ENCODE results near the gene COX6B2. TPM values are rescaled to one million over a fixed set of nuclear protein-coding genes. Genes with fewer than 3 reads are reported as not detected.

Gene COX6B2
- total and polyA plus RNA-seq, 2 of the 13 experiments (the other 11 are each of a cell fraction or from before 2014, with no cell fraction given), result 0.21 TPM; not detected in 1

- peak; percentile 92 for TF ChIP-seq SPEN (CRISPR knock-in tag; IDR thresholded peaks at IDR 0.05; ENCODE audit: low read depth)
- TF ChIP-seq KDM5B (CRISPR knock-in tag; IDR thresholded peaks at IDR 0.05; ENCODE audit: borderline replicate concordance), result peak; percentile 84
- 0 out of 2 replicates have a peak, but pooled peaks have one; percentile 54 for TF ChIP-seq ZNF124 (CRISPR knock-in tag; IDR thresholded peaks at IDR 0.05)
- TF ChIP-seq RXRA (CRISPR knock-in tag; IDR thresholded peaks at IDR 0.05), result peak; percentile 63
- no peak for TF ChIP-seq TBX3 (IDR thresholded peaks at IDR 0.05; ENCODE audit: borderline replicate concordance)
- TF ChIP-seq ZNF274 (CRISPR knock-in tag; IDR thresholded peaks at IDR 0.05), result peak; percentile 18; the same call in 1 of the 2 replicates
- TF ChIP-seq KMT2A (CRISPR knock-in tag; IDR thresholded peaks at IDR 0.05), result peak; percentile 93
- no peak for TF ChIP-seq NPAS2 (CRISPR knock-in tag; IDR thresholded peaks at IDR 0.05; ENCODE audit: borderline replicate concordance)
- TF ChIP-seq ZFP82 (CRISPR knock-in tag; IDR thresholded peaks at IDR 0.05; ENCODE audit: borderline replicate concordance), result 0 out of 2 replicates have a peak, but pooled peaks have one; percentile 17
- 0 out of 2 replicates have a peak, but pooled peaks have one; percentile 55 for TF ChIP-seq ZNF556 (CRISPR knock-in tag; IDR thresholded peaks at IDR 0.05; ENCODE audit: borderline replicate concordance)
- TF ChIP-seq KDM2A (CRISPR knock-in tag; IDR thresholded peaks at IDR 0.05; ENCODE audit: borderline replicate concordance, low read depth), result peak; percentile 94
- TF ChIP-seq ZFY (CRISPR knock-in tag; IDR thresholded peaks at IDR 0.05), result peak; percentile 85
- peak; percentile 55; the same call in 1 of the 2 replicates for TF ChIP-seq CAMTA2 (CRISPR knock-in tag; IDR thresholded peaks at IDR 0.05; ENCODE audit: borderline replicate concordance)
- TF ChIP-seq ZNF558 (CRISPR knock-in tag; IDR thresholded peaks at IDR 0.05; ENCODE audit: borderline replicate concordance), result peak; percentile 18; the same call in 1 of the 2 replicates
- TF ChIP-seq ZNF761 (CRISPR knock-in tag; conservative IDR thresholded peaks at IDR 0.05), result no peak
- TF ChIP-seq ZNF331 (CRISPR knock-in tag; IDR thresholded peaks at IDR 0.05), result peak; percentile 85; the same call in 1 of the 2 replicates
- TF ChIP-seq MXD3 (CRISPR knock-in tag; IDR thresholded peaks at IDR 0.05), result peak; percentile 89
- TF ChIP-seq ZBTB40 (IDR thresholded peaks at IDR 0.05), result peak; percentile 43; the same call in 1 of the 2 replicates
- peak; percentile 63 for TF ChIP-seq ZBTB40 (CRISPR knock-in tag; IDR thresholded peaks at IDR 0.05)
- TF ChIP-seq ZNF546 (CRISPR knock-in tag; conservative IDR thresholded peaks at IDR 0.05), result no peak
- TF ChIP-seq YEATS2 (CRISPR knock-in tag; IDR thresholded peaks at IDR 0.05; ENCODE audit: borderline replicate concordance), result peak; percentile 99
Measured at GRCh38 chr19:55385724-55386492, 31.4 kb upstream of the COX6B2 start, which contains the start of gene RPL28 (continued).

Measured in HepG2 (cell line).